IPS DF 4.7 (cell line): ENCODE results near the gene SLC25A1.

Experiments used
- DNase-seq: peaks from one replicate; pipeline ENCODE4 v3.0.0-alpha.2; 2013; ENCODE audit warnings: low spot score; ENCODE audit errors: extremely low read depth

Gene SLC25A1

GRCh38 chr22:19178657-19179496 is at the start of gene SLC25A1:
Gene SLC25A1 (minus strand): TSS chr22:19178736. CDS start chr22:19178673, 63 bp downstream.
- no peak for DNase-seq

DNA sequence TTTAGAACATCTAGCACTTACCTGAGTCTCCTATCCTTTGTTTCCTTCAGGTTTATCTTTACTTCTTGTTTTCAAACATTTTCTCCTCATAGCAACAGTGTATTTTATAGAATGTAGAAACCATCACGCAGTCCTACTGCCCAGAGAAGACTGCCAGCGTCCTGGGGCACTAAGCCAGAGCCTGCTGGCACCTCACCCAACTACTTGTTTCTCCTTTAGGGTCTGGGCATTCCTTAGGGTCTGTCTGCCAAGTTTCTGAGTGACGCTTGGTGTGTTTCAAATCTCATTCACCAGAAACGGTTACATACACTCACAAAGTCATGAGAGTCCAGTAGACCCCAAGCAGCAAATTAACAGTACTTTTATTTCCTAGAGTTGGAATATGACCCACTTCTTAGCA is 49.6 kb upstream of the SLC25A1 start:
- no peak for DNase-seq

DNA sequence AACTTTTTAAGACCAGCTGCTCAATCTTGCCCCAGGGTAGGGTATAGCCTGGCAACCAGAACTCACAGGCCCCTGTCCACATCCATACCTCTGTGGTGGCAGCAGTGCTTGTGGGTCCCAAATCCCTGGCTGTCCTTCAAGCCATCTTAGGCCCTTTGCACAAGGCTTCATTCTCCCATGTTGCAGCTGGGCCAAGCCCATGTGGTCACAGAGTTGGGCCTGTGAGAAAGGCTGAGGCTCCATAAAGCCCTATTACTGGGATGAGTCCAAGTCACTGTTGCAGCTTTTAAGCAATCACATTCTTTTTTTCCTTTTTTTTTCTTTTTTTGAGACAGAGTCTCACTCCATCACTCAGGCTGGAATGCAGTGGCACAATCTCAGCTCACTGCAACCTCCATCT is 47.9 kb upstream of the SLC25A1 start:
- no peak for DNase-seq

DNA sequence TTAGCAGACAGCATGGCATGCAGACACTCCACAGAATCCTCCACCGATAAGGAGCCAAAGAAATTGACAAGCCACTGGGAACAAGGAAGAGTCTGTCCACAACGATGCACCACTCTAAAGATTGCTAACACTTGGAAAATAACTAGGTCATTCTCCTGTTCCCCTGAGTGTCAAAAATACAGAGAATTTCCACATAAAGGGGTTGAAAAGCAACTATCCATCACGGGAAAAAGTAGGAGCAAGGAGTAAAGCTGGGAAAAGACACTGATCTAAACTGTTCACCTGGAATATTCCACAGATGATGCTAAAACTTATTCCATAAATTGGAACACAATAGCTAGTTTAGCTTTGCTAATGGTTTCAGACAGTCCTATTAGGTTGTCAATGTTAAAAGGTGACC is 47.0 kb upstream of the SLC25A1 start:
- DNase-seq: no peak

GRCh38 chr22:19224985-19225384 is 46.4 kb upstream of the SLC25A1 start:
- no peak for DNase-seq

- no peak for DNase-seq
Observed at GRCh38 chr22:19224557-19224956, 46.0 kb upstream of the SLC25A1 start.

DNA sequence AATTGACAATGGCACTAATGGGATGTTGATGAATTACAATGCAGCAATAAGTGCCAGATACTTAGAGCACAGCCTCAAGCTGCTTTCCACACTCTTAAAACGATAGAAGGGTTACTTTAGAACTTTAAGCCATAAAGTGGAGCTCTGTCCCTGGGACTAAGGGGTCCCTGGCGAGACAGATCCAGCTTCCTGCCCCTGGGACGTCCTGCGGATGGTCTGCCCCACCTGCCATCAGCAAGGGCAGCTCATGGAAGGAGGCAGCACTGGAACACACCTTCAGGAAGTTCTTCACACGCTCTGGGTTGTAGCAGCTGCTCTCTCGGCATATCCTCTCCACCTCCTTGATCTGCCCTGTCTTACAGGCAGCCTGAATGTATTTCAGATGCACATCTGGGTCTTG is 45.1 kb upstream of the SLC25A1 start:
- no peak for DNase-seq

DNA sequence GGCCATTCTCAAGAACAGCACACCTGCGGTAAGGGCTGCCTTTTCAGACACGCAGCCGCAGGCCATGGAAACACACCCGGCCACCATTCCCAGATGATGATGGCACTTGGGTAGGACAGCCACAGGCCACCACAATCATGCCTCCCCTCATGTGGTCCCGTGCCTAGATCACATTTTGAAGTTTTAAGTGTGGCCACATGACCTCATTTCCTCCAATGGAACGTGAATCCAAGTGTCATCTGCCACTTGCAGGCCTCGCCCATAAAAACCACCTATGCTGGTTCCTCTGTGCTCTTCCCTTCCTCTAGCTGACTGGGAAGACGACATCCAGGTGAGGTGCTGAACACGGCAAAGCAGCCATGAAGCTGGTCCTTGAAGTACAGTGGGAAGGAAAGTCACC is 44.6 kb upstream of the SLC25A1 start:
- DNase-seq: no peak

DNA sequence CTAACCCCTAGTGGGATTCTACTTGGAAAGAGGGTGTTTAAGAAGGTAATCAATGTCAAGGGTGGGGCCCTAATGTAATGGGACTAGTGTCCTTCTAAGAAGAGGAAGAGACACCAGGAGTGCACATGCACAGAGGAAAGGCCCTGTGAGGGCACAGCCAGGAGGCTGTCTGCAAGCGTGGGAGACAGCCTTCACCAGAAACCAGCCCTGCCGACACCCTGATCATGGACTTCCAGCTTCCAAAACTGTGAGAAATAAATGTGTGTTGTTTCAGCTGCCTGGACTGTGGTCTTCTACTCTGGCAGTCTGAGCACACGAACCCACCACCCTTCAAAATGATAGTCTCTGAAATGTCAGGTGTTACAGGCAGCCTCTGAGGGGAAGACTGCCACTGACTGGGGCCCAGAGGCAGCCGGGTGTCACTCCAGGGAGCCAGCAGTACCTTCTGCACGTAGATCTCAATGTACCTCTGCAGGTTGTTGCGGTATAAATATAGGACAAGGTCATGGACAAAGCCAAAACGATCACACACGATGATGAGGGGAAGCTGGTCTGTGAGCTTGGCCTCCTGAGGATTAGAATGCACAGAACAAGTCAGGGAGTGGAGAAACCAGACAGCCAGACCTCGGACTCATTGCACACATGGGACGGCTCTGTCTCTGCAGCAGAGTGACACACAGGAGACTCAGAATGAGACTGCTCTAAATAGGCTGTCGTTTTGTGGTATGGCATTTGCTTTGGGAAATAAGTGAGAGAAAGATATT is 43.9 kb upstream of the SLC25A1 start:
- no peak for DNase-seq

DNA sequence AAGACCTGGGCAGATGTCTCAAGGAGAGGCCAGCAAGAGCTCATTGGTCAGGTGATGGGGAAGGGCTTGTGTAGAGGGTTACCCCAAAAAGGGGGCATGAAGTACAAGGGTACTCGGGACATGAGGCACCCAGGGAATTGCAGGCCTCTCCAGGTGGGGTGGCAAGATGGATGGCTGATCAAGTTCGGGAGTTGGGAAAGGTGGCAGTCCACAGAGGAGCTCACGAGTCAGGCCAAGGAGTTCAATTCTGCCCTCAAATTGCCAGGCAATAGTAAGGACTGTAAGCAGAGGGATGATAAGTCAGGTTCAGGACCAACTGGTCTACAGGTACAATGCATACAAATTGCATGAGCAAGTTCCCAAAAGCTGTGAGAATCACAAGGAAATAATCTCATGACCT is 42.3 kb upstream of the SLC25A1 start:
- DNase-seq: no peak

DNA sequence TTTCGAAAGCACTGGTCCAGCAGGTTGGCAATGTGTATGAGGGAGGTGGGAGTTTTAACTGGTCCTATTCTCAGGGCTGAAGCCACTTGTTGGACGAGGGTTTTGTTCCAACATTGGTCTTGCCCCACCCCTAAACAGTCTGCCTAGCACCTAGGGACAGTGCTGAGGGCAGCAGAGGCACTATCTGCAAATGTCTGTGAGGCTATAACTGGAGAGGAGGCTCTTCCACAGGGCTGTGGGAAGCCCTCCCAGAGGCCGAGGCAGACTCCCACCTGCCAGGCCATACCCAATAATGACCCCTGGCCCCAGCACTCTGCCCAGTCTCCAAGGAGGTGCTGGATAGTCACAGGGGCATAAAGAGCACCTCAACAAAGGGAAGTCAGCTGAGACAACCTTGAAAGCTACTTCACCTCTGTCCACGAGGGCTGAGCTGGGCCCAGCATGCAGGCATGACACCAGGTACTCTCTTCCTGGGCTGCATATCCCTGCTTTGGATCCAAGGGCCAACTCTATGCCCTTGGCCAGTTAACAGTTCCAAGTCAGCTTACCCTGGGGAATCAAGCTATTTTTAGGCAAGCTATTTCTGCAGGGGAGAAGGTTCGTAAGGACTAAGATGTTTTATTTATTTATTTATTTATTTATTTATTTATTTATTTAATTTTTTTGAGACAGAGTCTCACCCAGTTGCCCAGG is 40.2 kb upstream of the SLC25A1 start:
- DNase-seq: no peak

GRCh38 chr22:19216579-19216978 is 38.0 kb upstream of the SLC25A1 start:
- no peak for DNase-seq

DNA sequence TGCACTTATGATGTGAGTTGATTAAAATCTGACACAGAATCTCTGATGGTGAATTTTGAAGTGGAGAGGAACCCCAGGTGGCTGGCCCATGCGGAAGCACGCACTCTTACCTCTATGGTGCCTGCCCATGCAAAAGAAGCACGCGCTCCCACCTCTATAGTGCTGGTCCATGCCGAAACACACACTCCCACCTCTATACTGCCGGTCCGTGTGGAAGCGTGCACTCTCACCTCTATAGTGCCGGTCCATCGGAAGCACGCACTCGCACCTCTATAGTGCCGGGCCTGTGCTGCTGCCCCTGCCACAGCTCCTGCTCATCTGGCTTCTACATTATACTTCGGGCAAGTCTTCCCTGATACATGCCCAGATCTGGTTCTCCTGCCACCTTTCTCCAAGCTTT is 36.8 kb upstream of the SLC25A1 start:
- no peak for DNase-seq

DNA sequence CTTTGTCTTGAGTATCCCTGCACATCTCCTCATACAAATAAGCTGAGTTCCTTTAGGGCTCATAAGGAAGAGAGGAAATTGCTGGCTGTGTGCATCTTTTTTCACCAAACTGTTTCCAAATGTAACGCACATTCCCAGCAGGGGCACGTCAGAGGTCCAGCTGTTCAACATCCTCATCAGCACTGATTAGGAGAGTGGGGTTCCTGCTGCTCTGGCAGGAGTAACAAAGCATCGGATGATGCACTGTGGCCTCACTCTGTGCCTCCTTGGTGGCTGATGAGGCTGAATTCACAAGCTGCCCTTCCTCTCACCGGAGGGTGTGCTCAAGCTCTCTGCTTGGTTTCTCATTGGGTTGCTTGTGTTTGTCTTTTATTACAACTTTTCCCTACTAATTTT is 35.5 kb upstream of the SLC25A1 start:
- DNase-seq: no peak

DNA sequence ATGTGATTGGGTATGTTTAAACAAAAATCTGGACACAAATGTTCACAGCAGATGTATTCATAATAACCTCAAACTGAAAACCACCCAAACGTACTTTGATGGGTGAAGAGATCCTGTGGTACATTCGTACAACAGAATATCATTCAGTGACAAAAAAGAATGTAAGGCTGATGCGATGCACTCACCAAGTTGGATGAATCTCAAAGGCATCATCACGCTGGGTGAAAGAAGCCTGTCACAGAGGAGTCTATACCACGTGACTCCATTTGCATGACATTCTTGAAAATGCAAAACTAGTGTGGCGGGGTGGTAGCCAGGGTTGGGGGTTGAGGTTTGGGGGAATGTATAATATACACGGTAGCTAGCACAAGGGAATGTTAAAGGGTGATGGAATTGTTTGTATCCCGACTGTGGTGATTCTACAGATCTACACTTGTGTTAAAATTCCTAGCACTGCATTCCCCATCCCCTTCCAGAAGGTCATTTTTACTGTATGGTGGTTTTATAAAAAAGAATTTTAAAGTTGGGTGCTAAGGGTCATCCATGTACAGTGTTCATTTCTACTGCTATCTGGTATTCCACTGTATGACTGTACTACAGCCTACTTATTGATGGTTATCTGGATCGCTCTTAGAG is 35.0 kb upstream of the SLC25A1 start:
- no peak for DNase-seq

DNA sequence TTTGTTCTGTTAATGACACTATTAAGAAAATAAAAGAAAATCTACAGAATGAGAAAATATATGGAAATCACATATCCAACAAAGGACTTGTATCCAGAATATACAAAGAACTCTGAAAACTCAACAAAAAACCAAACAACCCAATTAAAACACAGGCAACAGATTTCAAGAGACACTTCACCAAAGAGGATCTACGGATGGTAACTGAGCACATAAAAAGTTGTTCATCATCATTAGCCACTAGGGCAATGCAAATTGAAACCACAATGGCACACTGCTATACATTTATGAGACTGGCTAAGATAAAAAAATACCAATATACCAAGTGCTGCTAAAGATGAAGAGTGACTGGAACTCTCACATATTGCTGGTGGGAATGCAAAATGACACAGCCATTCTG is 34.5 kb upstream of the SLC25A1 start:
- DNase-seq: no peak

DNA sequence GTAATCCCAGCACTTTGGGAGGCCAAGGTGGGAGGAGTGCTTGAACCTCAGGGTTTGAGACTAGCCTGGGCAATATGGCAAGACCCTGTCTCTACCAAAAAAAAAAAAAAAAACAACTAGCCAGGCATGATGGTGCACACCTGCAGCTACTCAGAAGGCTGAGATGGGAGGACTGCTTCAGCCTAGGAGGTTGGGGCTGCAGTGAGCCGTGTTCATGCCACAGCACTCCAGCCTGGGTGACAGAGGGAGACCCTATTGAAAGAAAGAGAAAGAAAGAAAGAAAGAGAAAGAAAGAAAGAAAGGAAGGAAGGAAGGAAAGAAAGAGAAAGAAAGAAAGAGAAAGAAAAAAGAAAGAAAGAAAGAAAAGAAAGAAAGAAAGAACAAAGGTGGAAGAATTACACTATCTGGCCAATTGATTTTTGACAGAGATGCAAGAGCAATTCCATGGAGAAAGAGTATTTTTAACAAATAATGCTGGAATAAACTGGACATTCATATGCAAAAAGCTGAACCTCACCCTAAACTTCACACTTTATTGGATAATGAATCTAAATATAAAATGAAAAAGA is 33.9 kb upstream of the SLC25A1 start:
- no peak for DNase-seq

DNA sequence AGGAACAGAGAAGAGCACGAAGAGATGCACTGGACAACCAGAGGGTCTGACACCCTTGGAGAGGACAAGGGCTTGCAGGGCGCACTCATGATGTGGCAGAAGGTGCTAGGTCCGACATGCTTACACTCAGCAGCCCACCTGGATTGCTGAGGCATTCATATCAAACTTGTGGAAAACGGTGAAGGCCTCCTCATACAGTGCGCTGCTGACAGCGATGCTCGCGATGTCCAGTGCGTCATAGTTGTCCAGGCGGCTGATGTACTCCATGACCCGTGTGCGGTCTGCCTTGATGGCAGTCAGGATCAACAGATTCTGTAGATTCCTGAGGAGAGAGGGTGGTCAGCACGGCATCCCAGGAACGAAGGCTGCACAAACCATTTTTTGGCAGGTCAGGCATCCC is 31.7 kb upstream of the SLC25A1 start:
- no peak for DNase-seq

- DNase-seq: no peak
Observed at GRCh38 chr22:19208287-19208847, 29.8 kb upstream of the SLC25A1 start.

GRCh38 chr22:19207884-19208283 is 29.3 kb upstream of the SLC25A1 start:
- DNase-seq: no peak

DNA sequence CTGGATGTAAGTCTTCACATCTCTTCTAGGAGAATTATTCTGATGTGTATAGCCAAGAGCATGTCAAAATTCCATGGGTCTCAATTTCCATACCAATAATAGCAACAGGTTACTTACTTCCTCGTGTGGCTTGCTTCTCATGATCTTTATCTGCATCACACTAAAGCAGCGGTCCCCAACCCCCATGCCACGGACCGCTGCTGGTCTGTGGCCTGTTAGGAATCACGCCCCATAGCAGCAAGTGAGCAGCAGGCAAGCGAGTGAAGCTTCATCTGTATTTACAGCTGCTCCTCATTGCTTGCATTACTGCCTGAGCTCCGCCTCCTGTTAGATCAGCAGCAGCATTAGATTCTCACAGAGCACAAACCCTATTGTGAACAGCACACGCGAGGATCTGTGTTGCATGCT is 28.9 kb upstream of the SLC25A1 start:
- no peak for DNase-seq
